Measurements from ENCODE around the gene VAT1L. TPM values are rescaled to one million over a fixed set of nuclear protein-coding genes. Genes with fewer than 3 reads are reported as not detected.

VAT1L gene
- total RNA-seq, 1 donor from 2014 or later = not detected

Other genes with a start within 250 kb of the VAT1L start
- 5.6 and 5.9 TPM in 2 replicates for gene NUDT7, start 66.0 kb upstream of the VAT1L start, total RNA-seq
- gene CLEC3A, start 234.0 kb downstream of the VAT1L start, total RNA-seq = not detected in 2 replicates

Measured in T-helper 1 cell treated with Interleukin-12 subunit alpha and Interleukin-12 subunit beta and Interleukin-4 antibody, amounts not matched to agents 30 ng/mL and 1 ng/mL, for 36 hours (primary cell).